ENCODE measurements around the gene SLCO6A1.
"Not testable (repeated sequence)": the region's sequence is repeated elsewhere in the genome, so short reads cannot be mapped to it uniquely, and the experiment has no call there.

Gene SLCO6A1

DNA sequence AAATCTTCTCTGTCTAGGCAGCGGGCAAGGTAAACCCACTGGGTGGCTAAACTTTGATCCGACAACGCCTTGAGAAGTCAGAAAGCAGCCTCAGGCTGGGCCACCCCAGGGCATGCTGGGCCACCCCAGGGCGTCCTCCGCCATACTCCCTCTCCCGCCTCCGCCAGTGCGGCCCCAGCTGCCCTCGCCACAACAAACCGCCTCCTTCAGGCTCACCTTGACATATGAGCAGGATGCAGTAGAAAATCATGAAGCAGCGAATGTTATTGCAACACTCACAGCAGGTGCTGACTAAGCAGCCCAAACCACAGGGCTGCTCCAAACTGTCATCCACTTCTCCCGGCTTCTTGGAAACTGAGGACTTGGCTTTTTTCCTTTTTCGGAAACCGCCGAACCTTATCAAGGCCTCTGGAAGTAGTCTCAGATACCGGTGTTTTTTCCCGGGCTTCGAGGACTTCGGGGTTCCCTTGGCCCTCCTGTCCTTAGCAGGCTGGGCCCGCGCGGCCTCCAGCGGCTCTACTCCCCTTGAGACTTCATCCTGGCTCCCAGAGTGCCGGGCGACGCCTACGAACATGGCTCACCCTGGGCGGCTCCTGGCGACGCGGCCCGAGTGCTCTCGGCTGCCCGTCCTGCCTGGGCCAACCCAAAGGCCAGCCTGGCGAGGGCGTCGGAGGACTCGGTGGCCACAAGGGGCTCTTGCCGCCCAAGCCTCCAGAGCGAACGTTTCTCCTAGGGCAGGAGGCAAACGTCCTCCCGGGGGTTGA is at the start of gene SLCO6A1:
Gene SLCO6A1, minus strand, starts transcription at position 731 of the 764 bp plus-strand sequence. Its CDS starts 157 bp downstream, at position 574.
- no peak for DNase-seq (ENCODE audit: low read depth)

DNA sequence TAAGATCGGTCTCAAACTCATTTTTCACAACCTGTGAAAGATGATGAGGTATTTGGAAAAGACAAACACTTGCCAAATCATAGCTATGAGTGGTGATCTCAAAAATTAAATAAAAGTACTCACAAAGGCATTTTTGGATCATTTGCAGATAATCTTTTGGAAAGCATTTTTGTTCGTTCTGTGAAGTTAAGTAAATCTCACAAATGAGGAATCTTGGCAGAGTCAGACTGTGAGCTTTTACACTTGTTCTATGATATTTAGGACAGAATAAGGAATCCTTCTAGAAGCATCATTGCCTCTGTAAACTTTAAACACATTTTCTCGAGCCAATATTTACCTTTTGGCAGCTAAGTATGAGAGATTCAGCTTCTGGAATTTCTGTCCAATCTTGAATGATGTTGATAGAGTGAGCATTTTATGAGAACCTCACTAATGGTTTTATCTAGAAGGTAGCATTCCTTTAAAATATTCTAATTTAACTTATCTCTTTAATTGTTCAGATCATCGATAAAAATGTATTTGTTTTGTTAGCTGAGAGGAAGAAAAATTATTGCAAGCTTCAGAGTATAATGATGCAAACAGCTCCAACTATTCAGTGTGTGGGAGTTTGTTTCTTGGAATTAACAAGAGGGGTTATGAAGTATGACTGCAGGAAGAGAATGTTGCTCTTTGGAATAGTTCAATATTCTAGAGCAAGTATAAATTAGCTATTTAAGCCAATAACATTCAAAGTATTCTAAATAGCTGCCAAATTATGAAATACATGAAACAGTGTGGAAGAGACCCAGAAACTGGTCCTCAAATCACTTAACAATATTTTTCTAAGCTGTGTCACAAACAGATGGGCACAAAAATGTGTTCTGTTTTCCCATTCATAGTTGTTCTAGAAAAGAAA is 48.6 kb upstream of the SLCO6A1 start:
- no peak for DNase-seq (ENCODE audit: low read depth)

DNA sequence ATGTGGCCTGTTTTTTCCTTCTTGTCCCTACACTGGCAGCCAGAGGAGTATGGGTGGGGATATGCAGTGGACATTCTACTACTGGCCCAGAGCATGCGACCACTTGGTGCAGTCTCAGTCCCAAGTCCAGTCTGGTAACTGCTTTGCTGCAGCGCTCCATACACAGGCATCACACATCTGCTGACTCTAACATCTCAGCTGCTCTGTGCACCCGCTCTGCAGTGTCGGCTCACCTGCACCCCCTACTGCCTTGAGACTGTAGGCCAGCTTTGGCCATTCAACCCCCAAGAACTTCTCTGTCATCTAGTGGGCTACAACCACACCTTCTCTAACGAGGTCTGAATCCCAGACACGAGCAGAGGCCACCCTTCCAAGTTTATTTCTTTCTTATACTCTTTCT is 46.4 kb upstream of the SLCO6A1 start:
- DNase-seq (ENCODE audit: low read depth): no peak

DNA sequence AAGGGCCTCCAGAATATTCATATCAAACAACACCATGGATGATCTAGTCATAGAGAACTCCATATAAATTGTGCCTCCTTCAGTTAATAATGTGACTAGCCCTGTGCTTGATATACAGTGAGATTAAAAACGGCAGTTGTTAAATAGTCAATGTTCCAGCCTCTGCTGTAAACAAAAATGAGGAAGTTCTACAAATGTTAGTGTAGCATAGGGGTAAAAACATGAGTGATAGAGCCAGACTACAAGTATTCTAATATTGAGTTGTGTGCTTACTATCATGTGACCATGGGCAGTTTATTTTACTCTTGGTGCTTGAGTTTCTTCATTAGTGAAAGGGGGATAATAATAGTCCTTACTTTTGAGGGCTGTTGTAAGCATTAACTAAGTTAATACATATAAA is 43.3 kb upstream of the SLCO6A1 start:
- DNase-seq (ENCODE audit: low read depth): no peak

GRCh38 chr5:102539996-102540728 is 41.4 kb upstream of the SLCO6A1 start:
- no peak for DNase-seq (ENCODE audit: low read depth)

DNA sequence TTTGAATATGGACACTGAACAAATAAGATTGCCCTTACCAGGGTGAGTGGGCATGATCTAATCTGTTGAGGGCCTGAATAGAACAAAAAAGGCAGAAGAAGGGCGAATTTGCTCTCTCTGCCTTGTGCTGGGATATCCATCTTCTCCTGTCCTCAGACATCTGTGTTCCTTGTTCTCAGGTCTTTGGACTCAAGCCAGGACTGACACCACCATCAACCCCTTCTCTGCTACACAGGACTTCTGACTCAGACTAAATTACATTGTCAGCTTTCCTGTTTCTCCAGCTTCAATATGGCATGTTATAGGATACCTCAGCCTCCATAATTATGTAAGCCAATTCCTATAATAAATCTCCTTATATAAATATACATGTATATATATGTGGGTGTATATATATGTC is 40.8 kb upstream of the SLCO6A1 start:
- DNase-seq (ENCODE audit: low read depth): no peak

DNA sequence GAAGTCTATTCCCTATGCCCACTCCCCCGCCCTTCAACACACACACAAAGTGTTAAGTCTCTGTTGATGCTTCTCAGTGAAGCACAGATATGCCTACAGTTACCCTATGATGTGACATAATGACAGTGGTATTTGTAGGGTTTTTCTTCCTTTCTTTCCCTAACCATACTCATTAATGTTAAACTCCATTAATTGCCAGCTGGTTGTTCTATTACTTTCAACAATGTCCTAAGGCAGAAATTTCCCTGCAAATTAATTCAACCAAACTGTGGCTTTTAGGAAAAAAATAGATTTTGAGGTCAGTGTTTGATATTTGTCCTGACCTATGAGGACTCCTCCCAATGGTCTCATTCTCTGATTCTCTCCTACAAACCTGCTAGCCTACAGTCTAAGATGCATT is 38.2 kb upstream of the SLCO6A1 start:
- no peak for DNase-seq (ENCODE audit: low read depth)

DNA sequence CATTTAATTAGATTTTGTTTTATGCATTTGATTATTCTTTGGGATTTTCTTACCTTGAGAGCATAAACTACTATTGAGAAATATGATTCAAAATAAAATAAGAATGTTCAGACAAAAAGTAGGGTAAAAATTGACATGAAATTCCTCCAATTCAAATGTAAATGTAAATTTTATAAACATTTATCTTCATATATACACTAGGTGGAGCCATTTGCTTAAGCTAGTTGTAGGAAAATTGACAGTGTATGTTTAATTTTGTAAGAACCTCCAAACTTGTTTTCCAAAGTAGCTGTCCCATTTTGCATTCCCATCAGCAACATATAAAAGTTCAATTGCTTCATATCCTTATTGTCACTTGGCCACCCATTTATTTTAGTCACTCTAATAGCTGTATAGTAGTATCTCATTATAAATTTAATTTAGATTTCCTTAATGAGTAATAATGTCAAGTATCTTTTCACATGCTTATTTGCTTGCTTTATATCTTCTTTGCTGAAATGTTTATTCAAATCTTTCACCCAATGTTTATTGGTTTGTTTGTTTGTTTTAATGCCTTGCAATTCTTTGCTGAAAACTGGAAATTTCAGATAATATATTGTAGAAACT is 37.6 kb upstream of the SLCO6A1 start:
- DNase-seq (ENCODE audit: low read depth): no peak

- no peak for DNase-seq (ENCODE audit: low read depth)
These were observed 33.3 kb upstream of the SLCO6A1 start for GRCh38 chr5:102532123-102532522.

- no peak for DNase-seq (ENCODE audit: low read depth)
These were observed 32.7 kb upstream of the SLCO6A1 start for GRCh38 chr5:102531506-102531905.

DNA sequence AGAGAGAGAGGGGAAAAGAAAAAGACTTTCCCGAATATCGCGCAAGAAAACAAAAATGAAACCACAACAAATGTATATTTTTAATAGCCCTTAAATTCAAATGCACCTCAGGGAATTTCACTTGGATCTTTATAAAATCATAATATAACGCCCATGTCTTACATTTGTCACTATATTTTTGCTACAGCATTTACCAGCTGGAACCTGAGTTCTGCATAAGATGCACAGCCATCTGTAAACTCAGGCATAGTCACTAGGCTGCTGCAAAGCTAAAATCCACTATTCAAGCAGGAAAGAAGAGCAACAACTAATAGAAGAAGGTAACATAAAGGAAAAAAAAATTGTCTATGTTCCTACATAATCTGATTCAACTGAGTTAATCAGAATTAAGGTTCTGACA is 30.6 kb upstream of the SLCO6A1 start:
- no peak for DNase-seq (ENCODE audit: low read depth)

- no peak for DNase-seq (ENCODE audit: low read depth)
These were observed 30.2 kb upstream of the SLCO6A1 start for GRCh38 chr5:102529031-102529430.

GRCh38 chr5:102528600-102528999 is 29.8 kb upstream of the SLCO6A1 start:
- no peak for DNase-seq (ENCODE audit: low read depth)

GRCh38 chr5:102527547-102527946 is 28.7 kb upstream of the SLCO6A1 start:
- DNase-seq (ENCODE audit: low read depth): no peak

DNA sequence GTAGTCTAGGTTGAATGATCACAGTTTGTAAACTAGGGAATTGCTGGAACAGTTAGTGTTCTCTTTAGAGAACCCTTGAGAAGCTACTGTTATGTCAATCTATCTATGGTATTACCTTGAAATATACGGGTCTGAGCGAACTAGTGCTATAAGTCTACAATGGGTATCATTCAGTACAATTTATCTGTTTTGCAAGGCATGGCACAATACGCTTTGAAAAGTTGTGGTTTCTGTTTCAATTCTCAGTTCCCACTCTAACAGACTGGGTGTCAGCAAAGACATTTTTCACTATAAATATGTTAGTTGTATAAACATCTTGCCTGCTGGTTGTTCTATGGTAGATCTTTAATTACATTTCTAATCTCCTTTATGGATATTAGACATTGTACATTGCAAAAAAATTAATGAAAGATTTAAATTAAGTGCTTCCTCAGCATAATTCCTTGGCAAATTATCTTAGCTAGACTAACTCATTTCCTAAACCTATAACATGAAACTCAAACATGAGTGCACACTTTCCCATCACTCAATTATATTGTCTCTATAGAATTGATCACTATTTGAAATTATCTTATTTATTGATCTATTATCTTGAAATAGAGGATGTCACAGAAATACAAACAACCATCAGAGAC is 24.9 kb upstream of the SLCO6A1 start:
- no peak for DNase-seq (ENCODE audit: low read depth)

DNA sequence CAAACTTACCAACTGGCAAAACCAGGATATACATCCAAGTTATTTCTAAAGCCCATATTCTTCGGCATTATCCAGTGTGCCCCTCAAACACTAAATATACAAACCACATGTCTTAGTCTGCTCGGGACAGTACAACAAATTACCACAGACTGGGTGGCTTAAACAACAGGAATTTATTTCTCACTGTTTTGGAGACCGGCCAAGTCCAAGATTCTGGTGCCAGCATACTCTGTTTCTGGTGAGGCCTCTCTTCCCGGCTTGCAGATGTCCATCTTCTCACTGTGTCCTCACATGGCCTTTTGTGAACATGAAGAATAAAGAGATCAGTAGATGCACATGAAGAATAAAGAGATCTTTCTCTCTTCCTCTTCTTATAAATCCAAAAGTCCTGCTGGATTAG is 12.9 kb upstream of the SLCO6A1 start:
- no peak for DNase-seq (ENCODE audit: low read depth)

GRCh38 chr5:102491261-102491914 is 7.4 kb downstream of the SLCO6A1 start:
- not testable (repeated sequence) for DNase-seq (ENCODE audit: low read depth)

DNA sequence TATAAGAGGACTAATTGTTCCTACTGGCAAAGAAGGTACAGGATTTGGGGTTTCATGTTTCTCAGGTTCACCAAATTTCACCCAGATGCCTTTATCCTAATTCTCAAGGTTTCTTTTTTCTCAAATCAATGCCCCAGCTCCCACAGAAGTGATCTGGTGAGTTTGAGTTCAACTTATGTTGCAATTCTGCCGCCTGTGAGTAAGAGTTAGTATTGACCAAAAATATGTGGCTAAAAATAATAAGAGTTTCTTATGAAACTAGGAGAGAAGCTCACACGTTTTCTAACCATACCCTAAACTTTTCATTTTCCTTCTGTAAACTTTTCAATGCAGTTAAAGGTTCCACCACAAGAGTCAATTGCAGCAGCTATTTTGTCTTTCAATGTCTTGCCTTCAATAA is 15.1 kb downstream of the SLCO6A1 start:
- no peak for DNase-seq (ENCODE audit: low read depth)

- no peak for DNase-seq (ENCODE audit: low read depth)
These were observed 17.6 kb downstream of the SLCO6A1 start for GRCh38 chr5:102481054-102481715.

- no peak for DNase-seq (ENCODE audit: low read depth)
These were observed 45.1 kb downstream of the SLCO6A1 start for GRCh38 chr5:102453716-102454115.

- no peak for DNase-seq (ENCODE audit: low read depth)
These were observed 47.7 kb downstream of the SLCO6A1 start for GRCh38 chr5:102451082-102451481.
